ENCODE results near the gene TGFB2. TPM values are rescaled to one million over a fixed set of nuclear protein-coding genes. Genes with fewer than 3 reads are reported as not detected.

The TGFB2 gene
- total and polyA plus RNA-seq, 2 donors (not counting 3 experiments of a cell fraction or from before 2014, with no cell fraction given) = 21.2 to 43.5 TPM

GRCh38 chr1:218454700-218455282 lies 109.7 kb downstream of the TGFB2 start:
- Histone ChIP-seq H3K27ac (ENCODE audit: insufficient read depth, low read depth, low read length) (no peak overlapping the region), H3K9ac (replicated peaks; ENCODE audit: extremely low read depth, insufficient read depth, low read length) (no peak overlapping the region), H3K4me1 (ENCODE audit: control insufficient read depth, extremely low read depth, insufficient read depth, low read length) (peaks cover 11% of the 10 kb centered on the region), H3K79me2 (ENCODE audit: control insufficient read depth, insufficient read depth, low read length) (no peaks in the 10 kb centered on the region), H3K9me1 (replicated peaks; ENCODE audit: control insufficient read depth, extremely low read depth, insufficient read depth, low read length) (no peaks in the 10 kb centered on the region), H2AFZ (ENCODE audit: low read depth, low read length) (no peak overlapping the region), H3K36me3 (ENCODE audit: control insufficient read depth in 2 of 2, extremely low read depth in 1 of 2, insufficient read depth in 2 of 2, low read length in 2 of 2) (no peaks in the 10 kb centered on the region), H3K4me2 (ENCODE audit: insufficient read depth, low read length) (no peak overlapping the region), H3K27me3 (ENCODE audit: control insufficient read depth in 2 of 2, insufficient read depth in 2 of 2, low read length in 2 of 2) (no peaks in the 10 kb centered on the region), H4K20me1 (replicated peaks; ENCODE audit: control insufficient read depth, extremely low read depth, insufficient read depth, low read length) (no peaks in the 10 kb centered on the region), H3K4me3 (replicated peaks in 1 of 3; ENCODE audit: insufficient read depth in 1 of 3, low read depth in 1 of 3, low read length in 3 of 3) (no peak overlapping the region), H3K9me3 (replicated peaks; ENCODE audit: control insufficient read depth, insufficient read depth, low read length) (no peaks in the 10 kb centered on the region)
- dilution Hi-C loops (cut with MboI; ENCODE audit: extremely low pct_ligation_motif_present, low sequenced_read_pairs) = no loop called here
- FAIRE-seq = no peak
- no peak for DNase-seq (ENCODE audit: low read depth, low spot score)
- ChIA-PET CTCF (no interaction called here), POLR2A (no interaction called here)
- intact Hi-C loops (cut with micrococcal nuclease) = no loop called here
- BruUV-seq (replicated peaks) = no TSS peak
- TF ChIP-seq MYC (IDR thresholded peaks at IDR 0.05; ENCODE audit: low read depth, low read length) (no peak), EZH2 (IDR thresholded peaks at IDR 0.05; ENCODE audit: borderline replicate concordance, low read depth, low read length, severe bottlenecking) (no peak), MAX (IDR thresholded peaks at IDR 0.05; ENCODE audit: insufficient read depth, insufficient read length) (no peak), POLR2AphosphoS5 (IDR thresholded peaks at IDR 0.05; ENCODE audit: insufficient read depth, low read depth, low read length) (no peak)

GRCh38 chr1:218456444-218456843 lies 111.3 kb downstream of the TGFB2 start:
- no peak for DNase-seq (ENCODE audit: low read depth, low spot score)
- no TSS peak for BruUV-seq (replicated peaks)
- no peak for FAIRE-seq
- H3K4me2 ChIP-seq (ENCODE audit: insufficient read depth, low read length) = no peak overlapping the region
- H3K27me3 ChIP-seq (ENCODE audit: control insufficient read depth in 2 of 2, insufficient read depth in 2 of 2, low read length in 2 of 2) = no peaks in the 10 kb centered on the region
- no peaks in the 10 kb centered on the region for H3K9me3 ChIP-seq (replicated peaks; ENCODE audit: control insufficient read depth, insufficient read depth, low read length)
- H3K4me1 ChIP-seq (ENCODE audit: control insufficient read depth, extremely low read depth, insufficient read depth, low read length) = peaks cover 27% of the 10 kb centered on the region
- POLR2A ChIA-PET = no interaction called here
- H3K9me1 ChIP-seq (replicated peaks; ENCODE audit: control insufficient read depth, extremely low read depth, insufficient read depth, low read length) = no peaks in the 10 kb centered on the region
- no peak overlapping the region for H3K4me3 ChIP-seq (replicated peaks in 1 of 3; ENCODE audit: insufficient read depth in 1 of 3, low read depth in 1 of 3, low read length in 3 of 3)
- dilution Hi-C loops (cut with MboI; ENCODE audit: extremely low pct_ligation_motif_present, low sequenced_read_pairs) (no loop called here), intact Hi-C loops (cut with micrococcal nuclease) (no loop called here)
- H4K20me1 ChIP-seq (replicated peaks; ENCODE audit: control insufficient read depth, extremely low read depth, insufficient read depth, low read length) = no peaks in the 10 kb centered on the region
- H2AFZ ChIP-seq (ENCODE audit: low read depth, low read length) = no peak overlapping the region
- no peaks in the 10 kb centered on the region for H3K36me3 ChIP-seq (ENCODE audit: control insufficient read depth in 2 of 2, extremely low read depth in 1 of 2, insufficient read depth in 2 of 2, low read length in 2 of 2)
- no peak overlapping the region for H3K27ac ChIP-seq (ENCODE audit: insufficient read depth, low read depth, low read length)
- CTCF ChIA-PET = no interaction called here
- TF ChIP-seq POLR2A (IDR thresholded peaks at IDR 0.05; ENCODE audit: low read depth, low read length) (no peak), JUN (IDR thresholded peaks at IDR 0.05; ENCODE audit: borderline replicate concordance, insufficient read depth, insufficient read length, low read depth) (no peak), FOS (IDR thresholded peaks at IDR 0.05; ENCODE audit: borderline replicate concordance, insufficient read depth, low read length) (no peak), GATA2 (IDR thresholded peaks at IDR 0.05; ENCODE audit: insufficient read depth, insufficient read length, low read depth, low read length) (no peak), MYC (IDR thresholded peaks at IDR 0.05; ENCODE audit: low read depth, low read length) (no peak), MAX (IDR thresholded peaks at IDR 0.05; ENCODE audit: insufficient read depth, insufficient read length) (no peak), POLR2AphosphoS5 (IDR thresholded peaks at IDR 0.05; ENCODE audit: insufficient read depth, low read depth, low read length) (no peak), CTCF (IDR thresholded peaks at IDR 0.05; ENCODE audit: extremely low read depth in 1 of 2, insufficient read depth in 1 of 2, low read depth in 1 of 2, low read length in 2 of 2) (no peak), EZH2 (IDR thresholded peaks at IDR 0.05; ENCODE audit: borderline replicate concordance, low read depth, low read length, severe bottlenecking) (no peak)
- no peak overlapping the region for H3K9ac ChIP-seq (replicated peaks; ENCODE audit: extremely low read depth, insufficient read depth, low read length)
- no peaks in the 10 kb centered on the region for H3K79me2 ChIP-seq (ENCODE audit: control insufficient read depth, insufficient read depth, low read length)
